ENCODE data around the gene SUN2.

SUN2 gene

DNA sequence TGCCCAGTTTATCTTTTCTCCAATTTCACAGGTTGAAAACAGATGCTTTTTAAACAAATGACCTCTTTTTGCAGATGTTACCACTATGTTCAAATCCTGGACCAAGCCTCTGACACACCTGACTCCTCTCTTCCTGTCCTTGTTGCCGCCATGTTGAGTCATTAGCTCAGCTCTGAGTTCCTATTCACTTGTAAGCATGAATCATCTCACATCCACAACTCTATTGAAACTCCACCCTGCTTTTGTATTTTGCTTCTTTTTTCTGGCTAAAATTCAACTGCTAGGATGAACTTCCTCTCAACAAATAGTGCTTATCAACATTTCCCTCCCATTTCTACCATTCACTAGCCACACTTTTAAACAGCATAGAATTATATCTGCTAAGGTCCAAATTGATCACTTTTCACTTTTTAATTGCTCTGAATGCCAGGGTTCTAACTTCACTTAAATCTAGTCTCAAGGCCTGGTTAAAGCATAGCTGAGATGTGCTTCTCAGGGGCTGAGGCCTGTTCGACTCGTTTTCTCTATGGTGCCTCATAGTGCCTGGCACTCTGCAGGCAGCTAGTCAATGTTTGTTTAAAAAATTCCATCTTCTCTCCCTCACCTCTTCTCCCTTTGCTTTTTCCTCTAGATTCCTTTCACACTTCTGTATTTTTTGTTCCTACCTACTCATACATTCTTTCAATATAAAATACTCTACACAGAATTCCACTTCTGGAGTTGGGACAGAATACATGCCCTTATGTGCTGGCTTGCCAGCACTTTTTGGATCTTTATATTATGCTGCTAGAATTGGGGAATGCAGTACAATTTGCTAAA lies 59.0 kb downstream of the SUN2 start:
- peak; percentile 39 for DNase-seq (ENCODE audit: low read depth)

DNA sequence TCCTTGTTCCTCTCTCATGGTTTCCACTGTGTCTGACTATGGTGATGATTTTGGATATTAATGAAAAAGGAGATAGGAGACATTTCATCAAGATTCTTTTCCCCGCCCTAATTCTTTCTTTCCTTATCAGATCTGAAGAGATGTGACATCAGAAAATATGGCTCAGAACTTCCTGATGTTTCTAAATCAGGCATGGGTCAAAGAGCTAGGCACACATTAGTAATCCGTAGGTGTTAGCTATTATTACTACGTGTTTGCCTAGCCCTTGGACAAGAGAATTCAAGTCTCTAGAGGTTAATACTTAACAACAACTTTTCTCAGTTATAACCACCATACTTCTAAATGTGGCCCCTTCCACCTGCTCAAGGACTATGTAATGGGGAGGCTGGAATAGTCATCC lies 60.9 kb downstream of the SUN2 start:
- no peak for DNase-seq (ENCODE audit: low read depth)

DNA sequence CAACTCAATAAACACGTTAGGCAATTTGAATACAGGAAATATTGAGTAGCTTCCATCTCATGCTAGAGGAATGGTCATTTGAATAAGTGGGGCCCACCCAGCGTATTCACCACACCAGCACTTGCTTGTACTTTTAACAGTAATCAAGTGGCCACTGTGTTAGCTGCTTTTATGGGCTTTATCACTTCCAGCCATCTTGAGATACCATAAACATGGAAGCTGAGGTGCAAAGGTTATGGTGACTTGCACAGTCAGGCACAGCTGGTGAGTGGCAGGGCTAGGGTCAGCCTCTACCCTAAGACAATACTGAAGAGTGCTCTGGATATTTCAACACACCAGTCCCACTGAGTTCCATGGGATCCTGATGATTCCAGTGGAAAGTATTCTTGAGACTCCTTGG lies 61.7 kb downstream of the SUN2 start:
- DNase-seq (ENCODE audit: low read depth) = no peak

DNA sequence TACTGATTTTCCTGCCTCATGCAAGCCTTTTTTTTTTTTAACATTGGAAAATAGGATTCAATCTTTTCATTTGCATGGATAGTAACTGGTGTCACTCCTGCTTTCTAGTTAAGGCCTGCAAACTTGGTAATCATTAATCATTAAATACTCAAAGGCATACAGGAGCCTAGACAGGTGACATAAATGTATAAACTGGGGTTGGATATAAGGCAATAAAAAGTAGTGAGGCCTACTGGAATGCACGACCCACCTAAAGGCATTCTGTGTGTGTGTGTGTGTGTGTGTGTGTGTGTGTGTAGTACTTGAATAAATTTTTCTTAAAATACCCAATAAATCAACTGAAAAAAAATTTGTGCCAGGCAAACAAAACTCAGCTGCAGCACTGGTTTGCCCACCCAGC lies 66.1 kb downstream of the SUN2 start:
- no peak for DNase-seq (ENCODE audit: low read depth)

DNA sequence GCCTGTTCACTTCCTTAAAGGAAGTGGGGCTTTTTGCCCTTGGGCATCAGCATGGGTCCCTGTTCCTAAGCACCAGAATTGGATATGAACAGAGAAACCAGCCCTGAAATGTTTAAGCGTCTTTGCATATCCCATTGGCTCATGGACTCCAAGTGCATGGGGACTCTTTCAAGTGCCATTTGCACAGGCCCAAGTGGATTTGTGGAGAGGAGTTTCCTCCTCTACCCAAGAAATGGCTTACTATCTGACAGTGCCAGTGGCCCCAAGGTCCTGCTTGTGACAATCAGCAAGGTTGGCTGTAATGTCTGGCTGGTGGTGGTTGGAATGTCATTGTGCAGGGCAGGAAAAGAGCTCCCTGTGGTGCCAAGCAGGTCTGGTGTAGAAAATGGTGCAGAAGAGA lies 70.0 kb downstream of the SUN2 start:
- DNase-seq (ENCODE audit: low read depth) = no peak

DNA sequence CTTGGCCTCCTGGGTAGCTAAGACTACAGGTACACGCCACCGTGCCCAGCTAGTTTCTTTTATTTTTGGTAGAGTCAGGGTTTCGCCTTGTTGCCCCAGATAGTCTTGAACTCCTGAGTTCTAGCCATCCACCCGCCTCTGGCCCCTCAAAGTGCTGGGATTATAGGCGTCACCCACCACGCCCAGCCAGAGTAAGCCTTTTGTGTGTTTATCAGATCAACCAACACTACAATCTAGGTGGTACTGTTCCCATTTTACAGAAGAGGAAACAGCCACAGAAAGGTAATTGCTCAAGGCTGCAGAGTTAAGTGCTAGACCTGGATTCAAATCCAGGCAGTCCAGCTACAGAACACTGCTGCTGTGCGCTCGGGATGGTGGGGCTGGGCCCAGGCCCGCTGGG lies 70.9 kb downstream of the SUN2 start:
- DNase-seq (ENCODE audit: low read depth) = no peak
